Loucy (cell line): Measurements from ENCODE around the gene CD2AP.

Experiments
- H2AFZ ChIP-seq: fragments of 200-600 bp; sonication (generic); 2 replicates; pipeline ENCODE4 v1.6.0; 2016; ENCODE audit warnings: antibody characterized with exemption, mild to moderate bottlenecking, low read length, moderate library complexity
- H3F3A ChIP-seq: fragments of 200-600 bp; 2 replicates; pipeline ENCODE4 v1.6.0; 2016; ENCODE audit warnings: antibody characterized with exemption, low read depth, mild to moderate bottlenecking
- H3K27me3 ChIP-seq: fragments of 200-600 bp; sonication (generic); 2 replicates; pipeline ENCODE4 v1.6.1; 2014; ENCODE audit warnings: low read length, mild to moderate bottlenecking; ENCODE audit not compliant: insufficient read depth, poor library complexity, severe bottlenecking
- H3K36me3 ChIP-seq: fragments of 200-600 bp; sonication (generic); 2 replicates; pipeline ENCODE4 v1.6.1; 2016; ENCODE audit warnings: low read length; ENCODE audit not compliant: insufficient read depth
- H3K4me1 ChIP-seq: fragments of 200-600 bp; sonication (generic); 2 replicates; pipeline ENCODE4 v1.5.1; 2014; ENCODE audit warnings: low read length, mild to moderate bottlenecking; ENCODE audit not compliant: insufficient read depth, poor library complexity, severe bottlenecking
- H3K4me2 ChIP-seq: fragments of 200-600 bp; sonication (generic); 2 replicates; pipeline ENCODE4 v1.6.0; 2014; ENCODE audit warnings: antibody characterized with exemption, low read length, low read depth, mild to moderate bottlenecking; ENCODE audit not compliant: poor library complexity, severe bottlenecking
- H3K4me3 ChIP-seq: fragments of 200-600 bp; sonication (generic); 2 replicates; pipeline ENCODE4 v1.5.1; 2014; ENCODE audit warnings: low read length, mild to moderate bottlenecking, mixed read lengths; ENCODE audit not compliant: poor library complexity, severe bottlenecking
- H3K79me2 ChIP-seq: fragments of 200-600 bp; sonication (generic); 2 replicates; pipeline ENCODE4 v1.6.1; 2014; ENCODE audit warnings: low read length; ENCODE audit not compliant: insufficient read depth
- H3K9ac ChIP-seq: fragments of 200-600 bp; sonication (generic); 2 replicates; pipeline ENCODE4 v1.6.0; 2014; ENCODE audit warnings: mild to moderate bottlenecking, low read depth, low read length, moderate library complexity; ENCODE audit not compliant: poor library complexity, severe bottlenecking
- H3K9me2 ChIP-seq: fragments of 200-600 bp; sonication (generic); replicated peaks from 2 replicates; pipeline ENCODE4 v1.6.1; 2016; ENCODE audit warnings: low read depth, low read length, mixed read lengths
- H3K9me3 ChIP-seq: fragments of 200-600 bp; sonication (generic); 2 replicates; pipeline ENCODE4 v1.6.1; 2014; ENCODE audit warnings: mild to moderate bottlenecking, antibody characterized with exemption, low read length, low read depth; ENCODE audit not compliant: insufficient read depth
- H4K20me1 ChIP-seq: fragments of 200-600 bp; sonication (generic); 2 replicates; pipeline ENCODE4 v1.6.0; 2014; ENCODE audit warnings: antibody characterized with exemption, low read length, mild to moderate bottlenecking; ENCODE audit not compliant: insufficient read depth, poor library complexity, severe bottlenecking
- EZH2phosphoT487 ChIP-seq: fragments of 200-600 bp; IDR thresholded peaks from 2 replicates; pipeline ENCODE4 v1.6.1; 2018; ENCODE audit warnings: antibody characterized with exemption, mild to moderate bottlenecking, moderate library complexity, borderline replicate concordance
- TF ChIP-seq, protein P1 (sequence below): fragments of 200-600 bp; sonication (generic); conservative IDR thresholded peaks from 2 replicates; pipeline ENCODE4 v1.5.1; 2014; ENCODE audit warnings: mild to moderate bottlenecking, antibody characterized with exemption, low read length

The CD2AP gene

DNA sequence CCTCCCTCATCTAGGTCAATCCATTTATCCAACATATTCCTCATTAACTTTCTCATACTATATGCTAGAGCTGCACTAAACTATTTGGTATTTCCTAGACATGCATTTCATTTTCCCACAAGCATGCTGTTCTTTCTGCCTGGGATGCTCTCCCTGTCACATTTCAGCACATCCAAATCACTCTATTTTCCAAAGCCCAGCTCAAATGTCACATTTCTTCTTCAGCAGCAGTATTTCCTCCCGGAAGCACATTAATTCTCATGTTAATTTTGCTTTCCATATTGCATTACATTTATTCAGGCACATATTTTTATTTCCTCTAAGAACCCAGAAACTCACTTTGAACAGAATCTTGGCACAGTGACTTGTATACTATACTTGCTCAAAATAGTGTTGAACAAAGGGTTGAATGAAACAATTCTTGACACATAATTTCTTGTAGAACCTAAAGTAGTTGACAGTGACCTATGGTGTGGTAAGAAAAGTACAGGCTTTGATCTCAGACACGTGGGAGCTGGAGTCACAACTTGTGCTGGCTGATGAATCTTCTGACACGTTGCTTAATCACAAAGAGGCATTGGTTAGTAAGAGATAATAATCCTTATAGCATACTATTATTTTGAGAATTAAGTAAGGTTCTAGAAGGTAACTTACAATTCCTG lies 30.8 kb upstream of the CD2AP start:
- H3K4me2 ChIP-seq, result no peak overlapping the region
- TF ChIP-seq, protein P1, sequence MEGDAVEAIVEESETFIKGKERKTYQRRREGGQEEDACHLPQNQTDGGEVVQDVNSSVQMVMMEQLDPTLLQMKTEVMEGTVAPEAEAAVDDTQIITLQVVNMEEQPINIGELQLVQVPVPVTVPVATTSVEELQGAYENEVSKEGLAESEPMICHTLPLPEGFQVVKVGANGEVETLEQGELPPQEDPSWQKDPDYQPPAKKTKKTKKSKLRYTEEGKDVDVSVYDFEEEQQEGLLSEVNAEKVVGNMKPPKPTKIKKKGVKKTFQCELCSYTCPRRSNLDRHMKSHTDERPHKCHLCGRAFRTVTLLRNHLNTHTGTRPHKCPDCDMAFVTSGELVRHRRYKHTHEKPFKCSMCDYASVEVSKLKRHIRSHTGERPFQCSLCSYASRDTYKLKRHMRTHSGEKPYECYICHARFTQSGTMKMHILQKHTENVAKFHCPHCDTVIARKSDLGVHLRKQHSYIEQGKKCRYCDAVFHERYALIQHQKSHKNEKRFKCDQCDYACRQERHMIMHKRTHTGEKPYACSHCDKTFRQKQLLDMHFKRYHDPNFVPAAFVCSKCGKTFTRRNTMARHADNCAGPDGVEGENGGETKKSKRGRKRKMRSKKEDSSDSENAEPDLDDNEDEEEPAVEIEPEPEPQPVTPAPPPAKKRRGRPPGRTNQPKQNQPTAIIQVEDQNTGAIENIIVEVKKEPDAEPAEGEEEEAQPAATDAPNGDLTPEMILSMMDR, result no peak
- TF ChIP-seq EZH2phosphoT487, result no peak
- no peaks in the 10 kb centered on the region for H3K36me3 ChIP-seq
- H2AFZ ChIP-seq, result no peak overlapping the region
- H3K27me3 ChIP-seq, result no peaks in the 10 kb centered on the region
- no peaks in the 10 kb centered on the region for H3K9me3 ChIP-seq
- H3F3A ChIP-seq, result no peaks in the 10 kb centered on the region
- peaks cover 4% of the 10 kb centered on the region for H3K4me1 ChIP-seq
- H3K9me2 ChIP-seq, result no peaks in the 10 kb centered on the region
- H3K9ac ChIP-seq, result no peak overlapping the region
- no peak overlapping the region for H3K4me3 ChIP-seq
- no peaks in the 10 kb centered on the region for H3K79me2 ChIP-seq
- no peaks in the 10 kb centered on the region for H4K20me1 ChIP-seq

DNA sequence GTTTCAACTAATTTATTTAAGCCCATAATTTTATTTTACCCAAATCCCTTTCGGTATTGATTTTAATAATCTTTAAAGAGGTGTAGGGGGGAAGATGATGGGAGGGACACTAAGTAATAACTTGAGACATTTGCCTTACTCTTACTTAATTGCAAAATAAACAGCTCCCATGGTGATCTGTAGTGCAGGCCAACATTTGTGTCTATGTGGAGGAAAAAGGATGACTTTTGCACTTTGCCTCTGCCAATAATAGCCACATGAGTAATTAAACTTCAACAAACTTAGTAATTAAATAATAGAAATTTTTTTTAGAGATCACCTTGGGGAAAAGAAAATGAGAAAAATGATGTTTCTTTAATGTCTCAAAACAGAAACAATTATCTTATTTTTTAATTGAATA lies 29.9 kb upstream of the CD2AP start:
- Histone ChIP-seq H3K9me2 (no peaks in the 10 kb centered on the region), H2AFZ (no peak overlapping the region), H3K79me2 (no peaks in the 10 kb centered on the region), H3K4me2 (no peak overlapping the region), H3K27me3 (no peaks in the 10 kb centered on the region), H3F3A (no peaks in the 10 kb centered on the region), H3K4me3 (no peak overlapping the region), H3K36me3 (no peaks in the 10 kb centered on the region), H4K20me1 (no peaks in the 10 kb centered on the region), H3K9me3 (no peaks in the 10 kb centered on the region), H3K4me1 (peaks cover 4% of the 10 kb centered on the region), H3K9ac (no peak overlapping the region)
- TF ChIP-seq, protein P1, result no peak
- no peak for TF ChIP-seq EZH2phosphoT487

DNA sequence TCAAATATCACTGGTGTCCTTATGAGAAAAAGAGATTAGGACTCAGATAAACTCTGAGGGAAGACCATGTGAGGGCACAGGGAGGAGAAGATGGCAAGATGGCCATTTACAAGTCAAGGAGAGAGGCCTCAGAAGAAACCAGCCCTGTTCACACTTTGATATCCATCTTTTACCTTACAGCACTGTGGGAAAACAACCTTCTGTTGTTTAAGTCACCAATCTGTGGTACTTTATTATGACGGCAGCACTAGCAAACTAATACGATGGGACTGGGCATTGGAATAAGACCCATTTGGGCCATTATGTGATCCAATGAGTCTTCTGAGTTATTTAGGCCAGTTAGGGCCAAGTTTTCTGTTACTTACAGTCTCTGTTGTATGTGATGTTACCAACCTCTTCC lies 26.4 kb upstream of the CD2AP start:
- Histone ChIP-seq H2AFZ (no peak overlapping the region), H3F3A (no peaks in the 10 kb centered on the region), H3K9me3 (no peaks in the 10 kb centered on the region), H3K4me2 (no peak overlapping the region), H3K36me3 (no peaks in the 10 kb centered on the region), H3K9me2 (no peaks in the 10 kb centered on the region), H3K27me3 (no peaks in the 10 kb centered on the region), H3K4me1 (peaks cover 4% of the 10 kb centered on the region), H3K79me2 (no peaks in the 10 kb centered on the region), H3K9ac (no peak overlapping the region), H3K4me3 (no peak overlapping the region), H4K20me1 (no peaks in the 10 kb centered on the region)
- no peak for TF ChIP-seq EZH2phosphoT487
- TF ChIP-seq, protein P1, result no peak
